Tibial artery (tissue), 4 donors: Measurements from ENCODE around the gene INPPL1.

Experiments used
- DNase-seq, 2 donors: peaks; one replicate each; pipeline ENCODE4 v3.0.0-alpha.2; 2019
- H3K27ac ChIP-seq, 2 donors: fragments of 200-600 bp; sonication (generic) in 1 of 2; 1 replicate in 1 of 2; 2 replicates in 1 of 2; pipeline ENCODE4 v1.5.1; 2018 to 2019; ENCODE audit warnings: mild to moderate bottlenecking in 1 of 2
- H3K27me3 ChIP-seq, 2 donors: fragments of 200-600 bp; sonication (generic) in 1 of 2; one replicate each; pipeline versions ENCODE4 v1.5.1 to v1.6.0; 2016 to 2019
- H3K36me3 ChIP-seq, 3 donors: fragments of 200-600 bp; sonication (generic) in 2 of 3; one replicate each; pipeline ENCODE4 v1.5.1; 2016 to 2019; ENCODE audit warnings: mild to moderate bottlenecking in 2 of 3
- H3K4me1 ChIP-seq, 4 donors: fragments of 200-600 bp; sonication (generic) in 2 of 4; 1 replicate in 3 of 4; 2 replicates in 1 of 4; pipeline ENCODE4 v1.5.1; 2016 to 2019
- H3K4me3 ChIP-seq, 2 donors: fragments of 200-600 bp; sonication (generic) in 1 of 2; 1 replicate in 1 of 2; 2 replicates in 1 of 2; pipeline ENCODE4 v1.5.1; 2018 to 2019; ENCODE audit warnings: mild to moderate bottlenecking in 2 of 2
- H3K9me3 ChIP-seq, 3 donors: fragments of 200-600 bp; sonication (generic) in 1 of 3; one replicate each; pipeline ENCODE4 v1.5.1; 2016 to 2019
- CTCF ChIP-seq, 2 experiments: fragments of 200-600 bp in 1 of 2; fragments of 450-650 bp in 1 of 2; IDR thresholded peaks; one replicate each; pipeline ENCODE4 v1.5.1; 2017 to 2019; ENCODE audit warnings: antibody characterized with exemption in 2 of 2, mild to moderate bottlenecking in 1 of 2, moderate library complexity in 1 of 2
- intact Hi-C: fragments of 100-400 bp; cut with DNase I; formaldehyde crosslinking; loops from one replicate; pipeline ENCODE4 v1.15.0; 2023; ENCODE audit warnings: low total_unique reads

INPPL1 gene

DNA sequence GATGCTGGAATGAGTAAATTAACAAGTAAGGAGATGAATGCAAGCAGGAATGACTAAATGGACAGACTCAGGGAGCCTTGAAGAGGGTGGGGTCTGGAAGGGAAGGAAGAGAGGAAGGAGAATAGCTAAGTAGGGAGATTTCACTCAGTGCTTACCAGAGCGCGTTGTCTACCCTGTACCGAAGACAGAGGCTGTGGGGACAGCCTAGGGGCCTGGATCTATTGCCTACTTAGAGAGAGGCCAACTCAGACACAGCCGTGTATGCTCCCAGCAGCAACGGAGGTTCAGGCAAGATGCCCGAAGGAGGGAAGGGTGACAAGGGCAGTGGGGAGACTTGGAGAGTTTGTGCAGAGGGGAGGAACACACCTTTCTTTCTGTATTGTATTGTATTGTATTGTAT is 7.9 kb upstream of the INPPL1 start, which contains the start of gene FOLR2:
TSS of gene FOLR2 (plus strand) at position 157 of the 400 bp plus-strand sequence. CDS start 1,791 bp downstream, outside the sequence.
- no peak for TF ChIP-seq CTCF (IDR thresholded peaks at IDR 0.05)
- DNase-seq = no peak
- Histone ChIP-seq H3K4me3 (peak within 1 kb of the TSS in 1 of 2 donors; percentile 12), H3K36me3 (no peaks in the 10 kb centered on the region), H3K9me3 (no peaks in the 10 kb centered on the region), H3K4me1 (peaks cover 0 to 2% (median 0%) of the 10 kb centered on the region in 4 donors), H3K27ac (no peak within 1 kb of the TSS), H3K27me3 (peaks cover 0 to 10% of the 10 kb centered on the region in 2 donors)
- intact Hi-C loops = no loop called here

DNA sequence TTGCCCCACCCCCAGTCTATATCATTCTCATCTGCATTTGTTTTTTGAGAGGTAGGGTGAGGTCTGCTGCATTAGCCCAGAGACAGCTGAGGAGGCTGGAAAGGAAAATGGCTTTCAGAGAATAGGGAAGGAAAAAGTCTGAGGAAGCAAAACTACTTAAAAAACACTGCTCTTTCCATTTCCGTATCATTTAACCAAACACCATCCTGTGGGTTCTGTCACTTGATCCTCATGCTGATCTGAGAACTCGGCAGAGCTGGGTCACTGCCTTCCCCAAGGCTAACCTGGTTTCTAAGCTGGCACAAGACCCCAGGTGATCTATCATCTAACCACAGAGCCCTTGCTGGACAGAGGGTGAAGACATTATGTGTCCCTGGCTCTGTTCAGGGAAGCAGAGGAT is 6.7 kb upstream of the INPPL1 start:
- Histone ChIP-seq H3K4me1 (peaks cover 0 to 14% (median 7%) of the 10 kb centered on the region in 4 donors), H3K27me3 (peaks cover 0 to 10% of the 10 kb centered on the region in 2 donors), H3K27ac (no peak overlapping the region), H3K4me3 (no peak overlapping the region), H3K9me3 (no peaks in the 10 kb centered on the region), H3K36me3 (no peaks in the 10 kb centered on the region)
- intact Hi-C loops = no loop called here
- no peak for DNase-seq
- no peak for TF ChIP-seq CTCF (IDR thresholded peaks at IDR 0.05)

DNA sequence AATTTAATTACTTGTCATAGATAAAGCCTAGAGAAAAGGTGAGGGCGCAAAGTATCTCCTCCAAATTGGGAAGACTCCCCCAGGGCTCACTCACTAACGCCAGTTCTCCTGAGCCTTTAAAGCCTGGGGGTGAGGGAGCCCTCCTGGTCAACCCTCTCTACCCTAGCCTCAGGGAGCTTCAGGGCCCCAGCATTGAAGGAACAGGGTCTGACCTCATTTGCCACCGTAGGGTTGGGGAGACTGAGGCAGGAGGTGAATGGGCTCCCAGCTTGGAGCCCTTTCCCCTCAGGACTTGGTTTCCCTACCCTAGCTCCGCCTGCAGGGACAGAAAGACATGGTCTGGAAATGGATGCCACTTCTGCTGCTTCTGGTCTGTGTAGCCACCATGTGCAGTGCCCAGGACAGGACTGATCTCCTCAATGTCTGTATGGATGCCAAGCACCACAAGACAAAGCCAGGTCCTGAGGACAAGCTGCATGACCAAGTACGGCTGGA is 6.3 kb upstream of the INPPL1 start:
- Histone ChIP-seq H3K27me3 (peaks cover 0 to 10% of the 10 kb centered on the region in 2 donors), H3K4me1 (peaks cover 0 to 16% (median 7%) of the 10 kb centered on the region in 4 donors), H3K36me3 (no peaks in the 10 kb centered on the region), H3K4me3 (no peak overlapping the region), H3K9me3 (no peaks in the 10 kb centered on the region), H3K27ac (no peak overlapping the region)
- intact Hi-C loops = no loop called here
- no peak for TF ChIP-seq CTCF (IDR thresholded peaks at IDR 0.05)
- DNase-seq = no peak

- Histone ChIP-seq H3K27me3 (peaks cover 0 to 10% of the 10 kb centered on the region in 2 donors), H3K36me3 (no peaks in the 10 kb centered on the region), H3K4me1 (peaks cover 0 to 26% (median 15%) of the 10 kb centered on the region in 4 donors), H3K9me3 (no peaks in the 10 kb centered on the region), H3K27ac (no peak overlapping the region), H3K4me3 (no peak overlapping the region)
- no peak for TF ChIP-seq CTCF (IDR thresholded peaks at IDR 0.05)
- intact Hi-C loops = no loop called here
- no peak for DNase-seq
These were observed 3.7 kb upstream of the INPPL1 start for GRCh38 chr11:72220696-72221363.

DNA sequence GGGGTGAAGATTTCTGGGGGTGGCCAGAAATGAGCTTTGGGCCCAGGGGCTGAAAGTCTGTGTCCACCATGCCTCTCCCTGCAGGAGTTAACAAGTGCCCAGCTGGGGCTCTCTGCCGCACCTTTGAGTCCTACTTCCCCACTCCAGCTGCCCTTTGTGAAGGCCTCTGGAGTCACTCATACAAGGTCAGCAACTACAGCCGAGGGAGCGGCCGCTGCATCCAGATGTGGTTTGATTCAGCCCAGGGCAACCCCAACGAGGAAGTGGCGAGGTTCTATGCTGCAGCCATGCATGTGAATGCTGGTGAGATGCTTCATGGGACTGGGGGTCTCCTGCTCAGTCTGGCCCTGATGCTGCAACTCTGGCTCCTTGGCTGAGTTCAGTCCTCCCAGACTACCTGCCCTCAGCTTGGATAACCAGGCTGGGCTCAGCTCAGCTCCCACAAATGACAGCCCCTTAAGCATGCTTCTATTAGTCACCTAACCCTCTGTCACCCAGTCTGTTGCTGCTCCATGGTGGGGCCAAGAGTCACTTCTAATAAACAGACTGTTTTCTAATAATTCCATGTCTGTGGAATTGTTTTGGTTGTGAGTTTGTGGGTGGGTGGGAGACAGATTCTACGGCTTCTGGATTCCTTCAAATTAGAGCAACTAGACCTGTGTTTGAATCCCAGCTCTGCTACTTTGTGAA is 3.0 kb upstream of the INPPL1 start:
- DNase-seq = no peak
- Histone ChIP-seq H3K4me3 (no peak overlapping the region), H3K4me1 (peaks cover 0 to 33% (median 20%) of the 10 kb centered on the region in 4 donors), H3K27me3 (peaks cover 0 to 10% of the 10 kb centered on the region in 2 donors), H3K27ac (peak overlapping the region in 1 of 2 donors; percentile 97), H3K9me3 (no peaks in the 10 kb centered on the region), H3K36me3 (peaks cover 0 to 2% (median 0%) of the 10 kb centered on the region in 3 donors)
- no peak for TF ChIP-seq CTCF (IDR thresholded peaks at IDR 0.05)
- intact Hi-C loops = no loop called here
